Loucy (cell line): ENCODE data around the gene WNK2.

Source experiments
- H2AFZ ChIP-seq: fragments of 200-600 bp; sonication (generic); 2 replicates; pipeline ENCODE4 v1.6.0; 2016; ENCODE audit warnings: antibody characterized with exemption, mild to moderate bottlenecking, low read length, moderate library complexity
- H3F3A ChIP-seq: fragments of 200-600 bp; 2 replicates; pipeline ENCODE4 v1.6.0; 2016; ENCODE audit warnings: antibody characterized with exemption, low read depth, mild to moderate bottlenecking
- H3K27me3 ChIP-seq: fragments of 200-600 bp; sonication (generic); 2 replicates; pipeline ENCODE4 v1.6.1; 2014; ENCODE audit warnings: low read length, mild to moderate bottlenecking; ENCODE audit not compliant: insufficient read depth, poor library complexity, severe bottlenecking
- H3K36me3 ChIP-seq: fragments of 200-600 bp; sonication (generic); 2 replicates; pipeline ENCODE4 v1.6.1; 2016; ENCODE audit warnings: low read length; ENCODE audit not compliant: insufficient read depth
- H3K4me1 ChIP-seq: fragments of 200-600 bp; sonication (generic); 2 replicates; pipeline ENCODE4 v1.5.1; 2014; ENCODE audit warnings: low read length, mild to moderate bottlenecking; ENCODE audit not compliant: insufficient read depth, poor library complexity, severe bottlenecking
- H3K4me2 ChIP-seq: fragments of 200-600 bp; sonication (generic); 2 replicates; pipeline ENCODE4 v1.6.0; 2014; ENCODE audit warnings: antibody characterized with exemption, low read length, low read depth, mild to moderate bottlenecking; ENCODE audit not compliant: poor library complexity, severe bottlenecking
- H3K4me3 ChIP-seq: fragments of 200-600 bp; sonication (generic); 2 replicates; pipeline ENCODE4 v1.5.1; 2014; ENCODE audit warnings: low read length, mild to moderate bottlenecking, mixed read lengths; ENCODE audit not compliant: poor library complexity, severe bottlenecking
- H3K79me2 ChIP-seq: fragments of 200-600 bp; sonication (generic); 2 replicates; pipeline ENCODE4 v1.6.1; 2014; ENCODE audit warnings: low read length; ENCODE audit not compliant: insufficient read depth
- H3K9ac ChIP-seq: fragments of 200-600 bp; sonication (generic); 2 replicates; pipeline ENCODE4 v1.6.0; 2014; ENCODE audit warnings: mild to moderate bottlenecking, low read depth, low read length, moderate library complexity; ENCODE audit not compliant: poor library complexity, severe bottlenecking
- H3K9me2 ChIP-seq: fragments of 200-600 bp; sonication (generic); replicated peaks from 2 replicates; pipeline ENCODE4 v1.6.1; 2016; ENCODE audit warnings: low read depth, low read length, mixed read lengths
- H3K9me3 ChIP-seq: fragments of 200-600 bp; sonication (generic); 2 replicates; pipeline ENCODE4 v1.6.1; 2014; ENCODE audit warnings: mild to moderate bottlenecking, antibody characterized with exemption, low read length, low read depth; ENCODE audit not compliant: insufficient read depth
- H4K20me1 ChIP-seq: fragments of 200-600 bp; sonication (generic); 2 replicates; pipeline ENCODE4 v1.6.0; 2014; ENCODE audit warnings: antibody characterized with exemption, low read length, mild to moderate bottlenecking; ENCODE audit not compliant: insufficient read depth, poor library complexity, severe bottlenecking
- CTCF ChIP-seq: fragments of 200-600 bp; sonication (generic); conservative IDR thresholded peaks from 2 replicates; pipeline ENCODE4 v1.5.1; 2014; ENCODE audit warnings: mild to moderate bottlenecking, antibody characterized with exemption, low read length
- EZH2phosphoT487 ChIP-seq: fragments of 200-600 bp; IDR thresholded peaks from 2 replicates; pipeline ENCODE4 v1.6.1; 2018; ENCODE audit warnings: antibody characterized with exemption, mild to moderate bottlenecking, moderate library complexity, borderline replicate concordance

The WNK2 gene

GRCh38 chr9:93300585-93301081 lies 116.7 kb downstream of the WNK2 start:
- Histone ChIP-seq H4K20me1 (no peaks in the 10 kb centered on the region), H3K9ac (no peak overlapping the region), H3K4me1 (no peaks in the 10 kb centered on the region)

GRCh38 chr9:93301291-93301811 lies 117.4 kb downstream of the WNK2 start:
- Histone ChIP-seq H3K27me3 (no peaks in the 10 kb centered on the region), H3K9ac (no peak overlapping the region), H2AFZ (no peak overlapping the region), H3K4me1 (no peaks in the 10 kb centered on the region), H4K20me1 (no peaks in the 10 kb centered on the region), H3F3A (no peaks in the 10 kb centered on the region), H3K36me3 (no peaks in the 10 kb centered on the region), H3K4me3 (no peak overlapping the region), H3K9me3 (no peaks in the 10 kb centered on the region), H3K9me2 (no peaks in the 10 kb centered on the region), H3K79me2 (no peaks in the 10 kb centered on the region), H3K4me2 (no peak overlapping the region)
- TF ChIP-seq EZH2phosphoT487 (no peak), CTCF (no peak)

More at GRCh38 chr9:93300585-93301081, 116.7 kb downstream of the WNK2 start:
- Histone ChIP-seq H3K4me2 (no peak overlapping the region), H3K4me3 (no peak overlapping the region), H3F3A (no peaks in the 10 kb centered on the region), H3K9me3 (no peaks in the 10 kb centered on the region), H3K79me2 (no peaks in the 10 kb centered on the region), H3K9me2 (no peaks in the 10 kb centered on the region), H3K27me3 (no peaks in the 10 kb centered on the region), H3K36me3 (no peaks in the 10 kb centered on the region), H2AFZ (no peak overlapping the region)
- TF ChIP-seq CTCF (no peak), EZH2phosphoT487 (no peak)

- H3F3A ChIP-seq: no peaks in the 10 kb centered on the region
- no peaks in the 10 kb centered on the region for H3K9me2 ChIP-seq
- no peaks in the 10 kb centered on the region for H3K27me3 ChIP-seq
- no peak for TF ChIP-seq CTCF
- TF ChIP-seq EZH2phosphoT487: no peak
- no peak overlapping the region for H3K4me2 ChIP-seq
- no peak overlapping the region for H2AFZ ChIP-seq
- H3K9me3 ChIP-seq: no peaks in the 10 kb centered on the region
- no peaks in the 10 kb centered on the region for H3K4me1 ChIP-seq
- no peaks in the 10 kb centered on the region for H3K36me3 ChIP-seq
- no peaks in the 10 kb centered on the region for H3K79me2 ChIP-seq
- no peak overlapping the region for H3K4me3 ChIP-seq
- H4K20me1 ChIP-seq: no peaks in the 10 kb centered on the region
- H3K9ac ChIP-seq: no peak overlapping the region
Observed at GRCh38 chr9:93301911-93302541, 118.1 kb downstream of the WNK2 start.
